ENCODE results near the gene OSGEPL1.

- TF ChIP-seq CTCF (IDR thresholded peaks at IDR 0.05; ENCODE audit: low read depth, low read length) (no peak), EZH2phosphoT487 (IDR thresholded peaks at IDR 0.05; ENCODE audit: low read depth) (no peak)
Observed at GRCh38 chr2:189726271-189726670, 36.3 kb downstream of the OSGEPL1 start.
